PFSK-1 (cell line): ENCODE data around the gene ACOX1.

ENCODE experiments used
- FOXP2 ChIP-seq: optimal IDR thresholded peaks from 2 replicates; pipeline ENCODE3; 2011; ENCODE audit warnings: borderline replicate concordance, control low read depth, inconsistent platforms; ENCODE audit not compliant: insufficient read depth; ENCODE audit errors: extremely low read length, extremely low read depth
- POLR2AphosphoS5 ChIP-seq: IDR thresholded peaks from 2 replicates; pipeline ENCODE4 v1.6.1; 2012; ENCODE audit warnings: low read depth, mild to moderate bottlenecking, control low read depth, low read length, moderate library complexity
- SIN3A ChIP-seq: IDR thresholded peaks from 2 replicates; pipeline ENCODE4 v1.6.1; 2012; ENCODE audit warnings: mild to moderate bottlenecking, low read length, moderate library complexity, borderline replicate concordance; ENCODE audit not compliant: insufficient read depth

- no peak for TF ChIP-seq SIN3A
- TF ChIP-seq POLR2AphosphoS5 = no peak
- TF ChIP-seq FOXP2 = no peak
Measured at GRCh38 chr17:76013377-76013932, 34.5 kb upstream of the ACOX1 start.
